Spleen (tissue), 7 donors: ENCODE data around the gene C5orf58.

ENCODE experiments used
- POLR2A ChIP-seq, 3 donors: fragments of 450-650 bp; IDR thresholded peaks; one replicate each; pipeline ENCODE4 v1.5.1; 2017; ENCODE audit warnings: antibody characterized with exemption in 3 of 3, mild to moderate bottlenecking in 1 of 3
- POLR2AphosphoS5 ChIP-seq, 3 donors: sonication (generic); formaldehyde crosslinking; IDR thresholded peaks; one replicate each; pipeline ENCODE4 v1.5.1; 2017; ENCODE audit warnings: antibody characterized with exemption in 3 of 3
- TF ChIP-seq, protein P1 (sequence below), 11 experiments: fragments of 200-600 bp in 7 of 11; fragments of 450-650 bp in 4 of 11; sonication (generic) in 4 of 11; IDR thresholded peaks in 8 of 11; conservative IDR thresholded peaks in 3 of 11; 1 replicate in 7 of 11; 2 replicates in 4 of 11; pipeline versions ENCODE4 v1.4.0 to v1.8.0; 2016 to 2021; ENCODE audit warnings: antibody characterized with exemption in 11 of 11, inconsistent platforms in 4 of 11, mild to moderate bottlenecking in 1 of 11
- donor health status: DM: no; HTN: no; CAD: no; lungs with moderate emphysema.
- donor health status: DM: no; HTN: no; CAD: no.
- donor health status: DM: no; HTN: no; CAD: no.

DNA sequence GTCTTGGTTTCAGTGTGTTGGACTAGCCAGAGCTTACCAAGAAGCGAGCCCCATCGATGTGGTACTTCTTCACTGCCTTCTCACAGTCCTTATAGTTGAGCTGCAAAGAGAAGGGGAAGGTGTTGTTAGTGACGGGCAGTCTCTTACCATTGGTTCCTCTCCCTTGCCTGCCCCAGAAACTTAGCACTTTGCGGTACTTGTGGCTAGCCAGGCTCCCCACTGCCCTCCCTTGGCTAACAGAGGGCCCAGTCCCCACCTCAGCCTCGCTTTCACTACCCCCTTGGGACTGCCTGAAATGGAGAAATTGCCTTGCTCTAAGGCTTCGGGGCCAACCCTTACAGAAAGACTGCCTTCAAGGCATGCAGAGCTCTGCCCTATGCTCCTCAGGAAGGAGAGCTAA, 60.5 kb downstream of the C5orf58 start:
- TF ChIP-seq POLR2A (IDR thresholded peaks at IDR 0.05) (no peak), POLR2AphosphoS5 (IDR thresholded peaks at IDR 0.05) (peak; percentile 38 to 90 (median 82))
- TF ChIP-seq, protein P1, sequence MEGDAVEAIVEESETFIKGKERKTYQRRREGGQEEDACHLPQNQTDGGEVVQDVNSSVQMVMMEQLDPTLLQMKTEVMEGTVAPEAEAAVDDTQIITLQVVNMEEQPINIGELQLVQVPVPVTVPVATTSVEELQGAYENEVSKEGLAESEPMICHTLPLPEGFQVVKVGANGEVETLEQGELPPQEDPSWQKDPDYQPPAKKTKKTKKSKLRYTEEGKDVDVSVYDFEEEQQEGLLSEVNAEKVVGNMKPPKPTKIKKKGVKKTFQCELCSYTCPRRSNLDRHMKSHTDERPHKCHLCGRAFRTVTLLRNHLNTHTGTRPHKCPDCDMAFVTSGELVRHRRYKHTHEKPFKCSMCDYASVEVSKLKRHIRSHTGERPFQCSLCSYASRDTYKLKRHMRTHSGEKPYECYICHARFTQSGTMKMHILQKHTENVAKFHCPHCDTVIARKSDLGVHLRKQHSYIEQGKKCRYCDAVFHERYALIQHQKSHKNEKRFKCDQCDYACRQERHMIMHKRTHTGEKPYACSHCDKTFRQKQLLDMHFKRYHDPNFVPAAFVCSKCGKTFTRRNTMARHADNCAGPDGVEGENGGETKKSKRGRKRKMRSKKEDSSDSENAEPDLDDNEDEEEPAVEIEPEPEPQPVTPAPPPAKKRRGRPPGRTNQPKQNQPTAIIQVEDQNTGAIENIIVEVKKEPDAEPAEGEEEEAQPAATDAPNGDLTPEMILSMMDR (IDR thresholded peaks at IDR 0.05 in 8 of 11, conservative IDR thresholded peaks at IDR 0.05 in 3 of 11), result peak in 5 of 11 experiments; percentile 5 to 45 (median 32)
